SKM-1 treated with dmso at 0.1 percent for 144 hours (cell line): ENCODE data around the gene NXPH2.

ENCODE experiments used
- DNase-seq: peaks from one replicate; lab custom pipeline; 2025; ENCODE audit not compliant: unreplicated experiment; lab: John Stamatoyannopoulos, UW

Gene NXPH2

GRCh38 chr2:138779781-138780445 is at the start of gene NXPH2:
NXPH2 (minus strand) TSS chr2:138780390; CDS start chr2:138780241, 149 bp downstream.
- no peak for DNase-seq

- DNase-seq, result no peak
Measured at GRCh38 chr2:138829326-138829919, 49.2 kb upstream of the NXPH2 start.

- peak; percentile 32 for DNase-seq
Measured at GRCh38 chr2:138827426-138828054, 47.4 kb upstream of the NXPH2 start.

- DNase-seq, result no peak
Measured at GRCh38 chr2:138823666-138824065, 43.5 kb upstream of the NXPH2 start.

GRCh38 chr2:138819964-138820363 is 39.8 kb upstream of the NXPH2 start:
- no peak for DNase-seq

GRCh38 chr2:138818556-138818955 is 38.4 kb upstream of the NXPH2 start:
- DNase-seq, result no peak

- DNase-seq, result peak; percentile 62
Measured at GRCh38 chr2:138814123-138814898, 34.1 kb upstream of the NXPH2 start.

GRCh38 chr2:138811431-138811830 is 31.2 kb upstream of the NXPH2 start:
- no peak for DNase-seq

GRCh38 chr2:138794724-138795123 is 14.5 kb upstream of the NXPH2 start:
- no peak for DNase-seq

GRCh38 chr2:138787053-138787666 is 7.0 kb upstream of the NXPH2 start:
- peak; percentile 9 for DNase-seq

- no peak for DNase-seq
Measured at GRCh38 chr2:138782383-138782782, 2.2 kb upstream of the NXPH2 start.

GRCh38 chr2:138780908-138781307 is 718 bp upstream of the NXPH2 start:
- no peak for DNase-seq

GRCh38 chr2:138780446-138780880 is 273 bp upstream of the NXPH2 start:
- DNase-seq, result no peak

- DNase-seq, result no peak
Measured at GRCh38 chr2:138779406-138779780, 797 bp downstream of the NXPH2 start.

- no peak for DNase-seq
Measured at GRCh38 chr2:138777996-138778395, 2.2 kb downstream of the NXPH2 start.

GRCh38 chr2:138775736-138776135 is 4.5 kb downstream of the NXPH2 start:
- DNase-seq, result no peak

GRCh38 chr2:138771534-138771933 is 8.7 kb downstream of the NXPH2 start:
- no peak for DNase-seq

GRCh38 chr2:138767101-138767500 is 13.1 kb downstream of the NXPH2 start:
- no peak for DNase-seq

GRCh38 chr2:138766464-138766863 is 13.7 kb downstream of the NXPH2 start:
- DNase-seq, result no peak

GRCh38 chr2:138763971-138764370 is 16.2 kb downstream of the NXPH2 start:
- DNase-seq, result no peak

GRCh38 chr2:138762533-138762932 is 17.7 kb downstream of the NXPH2 start:
- DNase-seq, result no peak
